Gastrocnemius medialis (tissue), 4 donors: ENCODE data around the gene PCDHB9. TPM values are rescaled to one million over a fixed set of nuclear protein-coding genes. Genes with fewer than 3 reads are reported as not detected.
A peak's percentile ranks its signal among the peaks of the same experiment; 100 is the strongest.
"Not testable (repeated sequence)": the region's sequence is repeated elsewhere in the genome, so short reads cannot be mapped to it uniquely, and the experiment has no call there.

Experiments
- ATAC-seq, 2 donors: fragments of 150-250 bp; one replicate each; pipeline ENCODE4 v1.9.1; 2016
- DNase-seq, 2 donors: peaks; one replicate each; pipeline ENCODE4 v3.0.0-alpha.2; 2019
- H3K27ac ChIP-seq, 4 donors: fragments of 200-600 bp; sonication (generic); 1 replicate in 1 of 4; 2 replicates in 3 of 4; pipeline ENCODE4 v1.5.1; 2016 to 2018; ENCODE audit warnings: mild to moderate bottlenecking in 2 of 4, moderate library complexity in 1 of 4
- H3K27me3 ChIP-seq, 3 donors: fragments of 200-600 bp; sonication (generic) in 2 of 3; 1 replicate in 1 of 3; 2 replicates in 2 of 3; pipeline versions ENCODE4 v1.5.1 to v1.6.0; 2016 to 2019; ENCODE audit warnings: mild to moderate bottlenecking in 1 of 3, moderate library complexity in 1 of 3
- H3K36me3 ChIP-seq, 2 donors: fragments of 200-600 bp; sonication (generic) in 1 of 2; one replicate each; pipeline ENCODE4 v1.5.1; 2017 to 2018
- H3K4me1 ChIP-seq, 2 donors: fragments of 200-600 bp; sonication (generic) in 1 of 2; one replicate each; pipeline ENCODE4 v1.5.1; 2016 to 2017; ENCODE audit warnings: mild to moderate bottlenecking in 2 of 2
- H3K4me3 ChIP-seq, 4 donors: fragments of 200-600 bp; sonication (generic) in 3 of 4; 1 replicate in 1 of 4; 2 replicates in 3 of 4; pipeline ENCODE4 v1.5.1; 2016 to 2019; ENCODE audit warnings: mild to moderate bottlenecking in 2 of 4
- H3K9me3 ChIP-seq, 3 donors: fragments of 200-600 bp; sonication (generic) in 2 of 3; 1 replicate in 1 of 3; 2 replicates in 2 of 3; pipeline ENCODE4 v1.5.1; 2016 to 2019
- CTCF ChIP-seq, 5 experiments: fragments of 450-650 bp in 3 of 5; fragments of 200-600 bp in 2 of 5; sonication (generic) in 2 of 5; IDR thresholded peaks in 4 of 5; conservative IDR thresholded peaks in 1 of 5; 1 replicate in 4 of 5; 2 replicates in 1 of 5; pipeline ENCODE4 v1.5.1; 2016 to 2019; ENCODE audit warnings: antibody characterized with exemption in 5 of 5, mild to moderate bottlenecking in 3 of 5, moderate library complexity in 3 of 5
- POLR2A ChIP-seq, 2 donors: fragments of 450-650 bp; IDR thresholded peaks; one replicate each; pipeline ENCODE4 v1.6.1; 2017; ENCODE audit warnings: antibody characterized with exemption in 2 of 2, mild to moderate bottlenecking in 2 of 2, moderate library complexity in 2 of 2
- in situ Hi-C, 4 donors: fragments of 200-750 bp; cut with MboI; loops; one replicate each; pipeline versions ENCODE4 v1.15.0 to v1.8.0; 2017; ENCODE audit warnings: low sequenced_read_pairs in 4 of 4
- intact Hi-C: fragments of 100-400 bp; cut with DNase I; formaldehyde crosslinking; loops from one replicate; pipeline ENCODE4 v1.15.1; 2023; ENCODE audit warnings: low total_unique reads
- total RNA-seq, 4 donors: library from RNA; depleted of rRNA; stranded (reverse); fragments of >200 nt; gene quantifications; one replicate each; pipeline versions ENCODE4 v1.1.0 to v1.2.3, GENCODE V29; 2016

The PCDHB9 gene
- total RNA-seq: 1 to 10 TPM in 1 of 4 donors, under 1 TPM in 3; 0.15 to 3.0 (median 0.71) TPM

DNA sequence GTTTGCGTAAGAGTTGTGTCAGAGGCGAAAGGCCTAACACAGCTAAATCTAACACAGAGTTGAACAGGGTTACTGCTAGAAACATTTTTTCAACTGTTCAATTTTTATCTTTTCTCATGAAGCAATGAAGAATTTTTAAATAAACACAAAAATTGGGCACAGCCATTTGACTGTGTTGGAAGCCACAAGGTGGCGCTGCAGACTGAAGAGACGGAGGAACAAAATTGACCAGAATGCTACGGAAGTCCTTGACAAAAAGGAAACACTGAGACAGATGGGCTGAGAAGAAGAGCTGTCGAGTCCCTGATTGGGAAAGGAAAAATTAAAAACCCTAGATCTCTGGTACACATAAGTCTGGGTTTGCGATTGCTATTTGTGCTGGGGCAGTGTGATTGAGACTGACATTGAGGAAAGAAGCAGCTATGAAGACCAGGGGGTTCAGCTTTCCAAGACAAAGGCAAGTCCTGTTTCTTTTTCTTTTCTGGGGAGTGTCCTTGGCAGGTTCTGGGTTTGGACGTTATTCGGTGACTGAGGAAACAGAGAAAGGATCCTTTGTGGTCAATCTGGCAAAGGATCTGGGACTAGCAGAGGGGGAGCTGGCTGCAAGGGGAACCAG lies at the start of gene PCDHB9:
Gene PCDHB9 (plus strand): TSS at position 265 of the 616 bp plus-strand sequence. CDS start 158 bp downstream, at position 423.
- ATAC-seq (no peak), DNase-seq (no peak)
- no peak within 1 kb of the TSS for H3K27ac ChIP-seq
- no peaks in the 10 kb centered on the region for H3K4me1 ChIP-seq
- peaks cover 0 to 11% (median 3%) of the 10 kb centered on the region in 3 donors for H3K27me3 ChIP-seq
- H3K4me3 ChIP-seq: peak within 1 kb of the TSS in 1 of 4 donors; percentile 25
- in situ Hi-C loops (no loop called here), intact Hi-C loops (no loop called here)
- peaks cover 4 to 5% (median 5%) of the 10 kb centered on the region in 3 donors for H3K9me3 ChIP-seq
- no peak for TF ChIP-seq POLR2A (IDR thresholded peaks at IDR 0.05)
- no peak for TF ChIP-seq CTCF (IDR thresholded peaks at IDR 0.05 in 4 of 5, conservative IDR thresholded peaks at IDR 0.05 in 1 of 5)
- H3K36me3 ChIP-seq: no peaks in the 10 kb centered on the region

DNA sequence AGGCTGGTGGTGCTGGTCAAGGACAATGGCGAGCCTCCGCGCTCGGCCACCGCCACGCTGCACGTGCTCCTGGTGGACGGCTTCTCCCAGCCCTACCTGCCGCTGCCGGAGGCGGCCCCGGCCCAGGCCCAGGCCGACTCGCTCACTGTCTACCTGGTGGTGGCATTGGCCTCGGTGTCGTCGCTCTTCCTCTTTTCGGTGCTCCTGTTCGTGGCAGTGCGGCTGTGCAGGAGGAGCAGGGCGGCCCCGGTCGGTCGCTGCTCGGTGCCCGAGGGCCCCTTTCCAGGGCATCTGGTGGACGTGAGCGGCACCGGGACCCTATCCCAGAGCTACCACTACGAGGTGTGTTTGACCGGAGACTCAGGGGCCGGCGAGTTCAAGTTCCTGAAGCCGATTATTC lies 49.6 kb upstream of the PCDHB9 start:
- ATAC-seq, in situ Hi-C loops, DNase-seq, H3K9me3 ChIP-seq, H3K36me3 ChIP-seq, H3K4me3 ChIP-seq, H3K27ac ChIP-seq, intact Hi-C loops, H3K27me3 ChIP-seq, H3K4me1 ChIP-seq: not testable (repeated sequence)

- intact Hi-C loops (no loop called here), in situ Hi-C loops (no loop called here)
- ATAC-seq: no peak
- Histone ChIP-seq H3K27ac (no peak within 1 kb of the TSS), H3K36me3 (no peaks in the 10 kb centered on the region), H3K4me3 (peak within 1 kb of the TSS in 2 of 4 donors; percentile 0 to 10), H3K9me3 (peaks cover 0 to 14% (median 0%) of the 10 kb centered on the region in 3 donors), H3K4me1 (no peaks in the 10 kb centered on the region), H3K27me3 (peaks cover 0 to 9% (median 0%) of the 10 kb centered on the region in 3 donors)
- DNase-seq: no peak
- TF ChIP-seq CTCF (IDR thresholded peaks at IDR 0.05 in 4 of 5, conservative IDR thresholded peaks at IDR 0.05 in 1 of 5): no peak
- TF ChIP-seq POLR2A (IDR thresholded peaks at IDR 0.05): no peak
Measured at GRCh38 chr5:141149812-141150211, 37.1 kb upstream of the PCDHB9 start, which contains the start of gene PCDHB6. TSS of gene PCDHB6 (plus strand) at chr5:141150057. CDS start at chr5:141150258, 201 bp downstream.

GRCh38 chr5:141150224-141150992 lies 36.6 kb upstream of the PCDHB9 start:
- Histone ChIP-seq H3K4me1 (no peaks in the 10 kb centered on the region), H3K36me3 (no peaks in the 10 kb centered on the region), H3K27me3 (peaks cover 0 to 10% (median 0%) of the 10 kb centered on the region in 3 donors), H3K4me3 (peak overlapping the region in 2 of 4 donors; percentile 0 to 10), H3K27ac (no peak overlapping the region), H3K9me3 (peaks cover 0 to 14% (median 2%) of the 10 kb centered on the region in 3 donors)
- TF ChIP-seq CTCF (IDR thresholded peaks at IDR 0.05 in 4 of 5, conservative IDR thresholded peaks at IDR 0.05 in 1 of 5) (no peak), POLR2A (IDR thresholded peaks at IDR 0.05) (no peak)
- in situ Hi-C loops (no loop called here), intact Hi-C loops (no loop called here)
- no peak for ATAC-seq
- DNase-seq: no peak

DNA sequence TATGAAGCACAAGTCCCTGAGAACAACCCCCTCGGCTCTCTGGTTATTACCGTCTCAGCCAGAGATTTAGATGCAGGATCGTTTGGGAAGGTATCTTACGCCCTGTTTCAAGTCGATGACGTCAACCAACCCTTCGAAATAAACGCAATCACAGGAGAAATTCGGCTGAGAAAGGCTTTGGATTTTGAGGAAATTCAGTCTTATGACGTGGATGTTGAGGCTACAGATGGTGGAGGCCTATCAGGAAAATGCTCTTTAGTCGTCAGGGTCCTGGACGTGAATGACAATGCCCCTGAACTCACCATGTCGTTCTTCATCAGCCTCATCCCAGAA lies 36.0 kb upstream of the PCDHB9 start:
- Histone ChIP-seq H3K27me3 (peaks cover 0 to 10% (median 0%) of the 10 kb centered on the region in 3 donors), H3K4me1 (no peaks in the 10 kb centered on the region), H3K4me3 (no peak overlapping the region), H3K27ac (no peak overlapping the region), H3K36me3 (no peaks in the 10 kb centered on the region), H3K9me3 (peaks cover 0 to 19% (median 2%) of the 10 kb centered on the region in 3 donors)
- intact Hi-C loops: no loop called here
- TF ChIP-seq POLR2A (IDR thresholded peaks at IDR 0.05) (no peak), CTCF (IDR thresholded peaks at IDR 0.05 in 4 of 5, conservative IDR thresholded peaks at IDR 0.05 in 1 of 5) (no peak)
- in situ Hi-C loops: no loop called here
- DNase-seq (no peak), ATAC-seq (no peak)

- DNase-seq, H3K4me1 ChIP-seq, ATAC-seq, intact Hi-C loops, H3K4me3 ChIP-seq, H3K27ac ChIP-seq, in situ Hi-C loops, H3K36me3 ChIP-seq: not testable (repeated sequence)
- H3K9me3 ChIP-seq: peaks cover 0 to 22% (median 2%) of the 10 kb centered on the region in 3 donors
- peaks cover 0 to 10% (median 0%) of the 10 kb centered on the region in 3 donors for H3K27me3 ChIP-seq
Measured at GRCh38 chr5:141151632-141152031, 35.3 kb upstream of the PCDHB9 start.

DNA sequence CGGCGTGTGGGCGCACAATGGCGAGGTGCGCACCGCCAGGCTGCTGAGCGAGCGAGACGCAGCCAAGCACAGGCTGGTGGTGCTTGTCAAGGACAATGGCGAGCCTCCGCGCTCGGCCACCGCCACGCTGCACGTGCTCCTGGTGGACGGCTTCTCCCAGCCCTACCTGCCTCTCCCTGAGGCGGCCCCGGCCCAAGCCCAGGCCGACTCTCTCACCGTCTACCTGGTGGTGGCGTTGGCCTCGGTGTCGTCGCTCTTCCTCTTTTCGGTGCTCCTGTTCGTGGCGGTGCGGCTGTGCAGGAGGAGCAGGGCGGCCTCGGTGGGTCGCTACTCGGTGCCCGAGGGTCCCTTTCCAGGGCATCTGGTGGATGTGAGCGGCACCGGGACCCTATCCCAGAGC lies 34.9 kb upstream of the PCDHB9 start:
- in situ Hi-C loops, H3K4me1 ChIP-seq, H3K36me3 ChIP-seq, ATAC-seq, DNase-seq, intact Hi-C loops, H3K27ac ChIP-seq, H3K4me3 ChIP-seq: not testable (repeated sequence)
- Histone ChIP-seq H3K9me3 (peaks cover 0 to 22% (median 2%) of the 10 kb centered on the region in 3 donors), H3K27me3 (peaks cover 0 to 10% (median 0%) of the 10 kb centered on the region in 3 donors)
